ENCODE measurements around the gene CSNK1D. TPM values are rescaled to one million over a fixed set of nuclear protein-coding genes. Genes with fewer than 3 reads are reported as not detected.

CSNK1D gene
- total RNA-seq, 1 experiment from 2014 or later = 234 TPM

GRCh38 chr17:82296511-82297279, 23.2 kb upstream of the CSNK1D start:
- H3K27me3 ChIP-seq (ENCODE audit: control insufficient read depth, insufficient read depth, low read length) = no peaks in the 10 kb centered on the region
- ATAC-seq = no peak
- intact Hi-C loops (cut with micrococcal nuclease; ENCODE audit: unreplicated experiment) (loop anchor here (5.0 kb wide), 1 partner anchor 36 kb away; the partner anchor contains the start of gene SECTM1), in situ Hi-C loops (cut with HindIII; ENCODE audit: low pct_unique_long_range_greater_than_20kb, low sequenced_read_pairs) (loop anchor here (10.0 kb wide), 1 partner anchor 48 kb away; no protein-coding TSS in a partner anchor)
- no peak for DNase-seq (ENCODE audit: low read depth, low spot score)
- H3K4me3 ChIP-seq (ENCODE audit: low read depth in 2 of 2, low read length in 2 of 2) = peak overlapping the region; percentile 43 to 67
- no peaks in the 10 kb centered on the region for H3K9me3 ChIP-seq (ENCODE audit: control insufficient read depth, insufficient read depth, low read depth, low read length)
- H3K4me1 ChIP-seq (ENCODE audit: control insufficient read depth, insufficient read depth, low read length) = peaks cover 77% of the 10 kb centered on the region
- CTCF ChIA-PET = interaction anchor here (1.1 kb wide), 1 partner anchor 21 kb away, joined by 3 read pairs; no protein-coding TSS in a partner anchor
- BruUV-seq (replicated peaks) = no TSS peak
- H3K36me3 ChIP-seq (ENCODE audit: control insufficient read depth, insufficient read depth, low read length) = no peaks in the 10 kb centered on the region; the same call in 1 of the 2 replicates
- peak overlapping the region; percentile 83 for H3K27ac ChIP-seq (ENCODE audit: low read length)
- TF ChIP-seq TCF7L2 (IDR thresholded peaks at IDR 0.05; ENCODE audit: low read depth, low read length) (no peak), REST (IDR thresholded peaks at IDR 0.05; ENCODE audit: insufficient read depth in 1 of 2, low read depth in 2 of 2, low read length in 1 of 2) (no peak), SIN3A (IDR thresholded peaks at IDR 0.05; ENCODE audit: borderline replicate concordance, insufficient read depth, low read depth, low read length) (no peak), POLR2AphosphoS5 (IDR thresholded peaks at IDR 0.05; ENCODE audit: low read depth, low read length) (no peak)
- POLR2A ChIA-PET = no interaction called here

- H3K36me3 ChIP-seq (ENCODE audit: control insufficient read depth, insufficient read depth, low read length) = no peaks in the 10 kb centered on the region; the same call in 1 of the 2 replicates
- POLR2A ChIA-PET = interaction anchor here (0.7 kb wide), 1 partner anchor 53 kb away, joined by 5 read pairs; no protein-coding TSS in a partner anchor
- peaks cover 68% of the 10 kb centered on the region for H3K4me1 ChIP-seq (ENCODE audit: control insufficient read depth, insufficient read depth, low read length)
- peak overlapping the region; percentile 4 for H3K27ac ChIP-seq (ENCODE audit: low read length)
- no peaks in the 10 kb centered on the region for H3K9me3 ChIP-seq (ENCODE audit: control insufficient read depth, insufficient read depth, low read depth, low read length)
- intact Hi-C loops (cut with micrococcal nuclease; ENCODE audit: unreplicated experiment) = loop anchor here (5.0 kb wide), 1 partner anchor 37 kb away; the partner anchor contains the start of gene SECTM1
- TF ChIP-seq REST (IDR thresholded peaks at IDR 0.05; ENCODE audit: insufficient read depth in 1 of 2, low read depth in 2 of 2, low read length in 1 of 2) = no peak
- no peak for TF ChIP-seq CTCF (IDR thresholded peaks at IDR 0.05)
- TF ChIP-seq TCF7L2 (IDR thresholded peaks at IDR 0.05; ENCODE audit: low read depth, low read length) = no peak
- no peak for TF ChIP-seq POLR2AphosphoS5 (IDR thresholded peaks at IDR 0.05; ENCODE audit: low read depth, low read length)
- no peak for TF ChIP-seq SIN3A (IDR thresholded peaks at IDR 0.05; ENCODE audit: borderline replicate concordance, insufficient read depth, low read depth, low read length)
- no TSS peak for BruUV-seq (replicated peaks)
- no peak overlapping the region for H3K4me3 ChIP-seq (ENCODE audit: low read depth in 2 of 2, low read length in 2 of 2)
- ATAC-seq = no peak
- no peak for DNase-seq (ENCODE audit: low read depth, low spot score)
- CTCF ChIA-PET = interaction anchor here (0.6 kb wide), 1 partner anchor 179 kb away, joined by 4 read pairs; no protein-coding TSS in a partner anchor
- H3K27me3 ChIP-seq (ENCODE audit: control insufficient read depth, insufficient read depth, low read length) = no peaks in the 10 kb centered on the region
- in situ Hi-C loops (cut with HindIII; ENCODE audit: low pct_unique_long_range_greater_than_20kb, low sequenced_read_pairs) = loop anchor here (10.0 kb wide), 1 partner anchor 49 kb away; no protein-coding TSS in a partner anchor
Observed at GRCh38 chr17:82295472-82295814, 21.9 kb upstream of the CSNK1D start.

Measured in Panc1 (cell line).